ENCODE results near the gene OGFR. TPM values are rescaled to one million over a fixed set of nuclear protein-coding genes. Genes with fewer than 3 reads are reported as not detected.

Gene OGFR
- total and polyA plus RNA-seq, 2 donors (not counting 3 experiments of a cell fraction or from before 2014, with no cell fraction given), result 30.8 to 44.0 TPM

DNA sequence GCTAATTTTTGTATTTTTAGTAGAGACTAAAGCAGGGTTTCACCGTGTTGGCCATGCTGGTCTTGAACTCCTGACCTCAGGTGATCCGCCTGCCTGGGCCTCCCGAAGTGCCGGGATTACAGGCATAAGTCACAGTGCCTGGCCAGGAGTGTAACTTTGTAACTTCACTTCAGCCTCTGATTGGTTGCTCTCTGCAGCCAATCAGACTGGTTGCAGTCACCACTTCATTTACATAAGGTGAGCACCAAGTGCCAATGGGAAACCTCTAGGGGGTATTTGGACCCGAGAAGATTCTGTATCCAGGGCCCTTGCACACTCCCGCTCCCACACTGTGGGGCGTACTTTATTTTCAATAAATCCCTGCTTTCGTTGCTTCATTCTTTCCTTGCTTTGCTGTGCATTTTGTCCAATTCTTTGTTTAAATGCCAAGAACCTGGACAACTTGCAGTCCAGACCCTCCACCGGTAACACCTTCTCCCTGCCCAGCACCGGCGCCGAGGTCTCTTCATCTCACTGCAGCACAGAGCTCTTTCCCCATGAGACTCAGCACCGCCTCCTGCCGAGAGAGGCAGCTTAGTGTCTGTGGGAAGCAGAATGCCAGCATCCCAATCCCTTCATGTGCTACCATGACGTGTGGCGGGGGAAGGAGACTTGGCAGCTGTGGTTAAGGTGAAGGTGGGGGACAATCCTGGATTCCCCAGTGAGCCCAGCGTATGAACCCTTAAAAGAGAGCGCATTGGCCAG, 22.3 kb upstream of the OGFR start:
- Histone ChIP-seq H3K27me3 (ENCODE audit: control insufficient read depth in 2 of 2, insufficient read depth in 2 of 2, low read length in 2 of 2) (no peaks in the 10 kb centered on the region), H3K79me2 (ENCODE audit: control insufficient read depth, insufficient read depth, low read length) (no peaks in the 10 kb centered on the region), H3K4me3 (replicated peaks in 1 of 3; ENCODE audit: insufficient read depth in 1 of 3, low read depth in 1 of 3, low read length in 3 of 3) (no peak overlapping the region), H3K36me3 (ENCODE audit: control insufficient read depth in 2 of 2, extremely low read depth in 1 of 2, insufficient read depth in 2 of 2, low read length in 2 of 2) (no peaks in the 10 kb centered on the region), H3K9ac (replicated peaks; ENCODE audit: extremely low read depth, insufficient read depth, low read length) (no peak overlapping the region), H3K9me1 (replicated peaks; ENCODE audit: control insufficient read depth, extremely low read depth, insufficient read depth, low read length) (no peaks in the 10 kb centered on the region), H3K9me3 (replicated peaks; ENCODE audit: control insufficient read depth, insufficient read depth, low read length) (no peaks in the 10 kb centered on the region), H3K27ac (ENCODE audit: insufficient read depth, low read depth, low read length) (no peak overlapping the region), H3K4me1 (ENCODE audit: control insufficient read depth, extremely low read depth, insufficient read depth, low read length) (peaks cover 5% of the 10 kb centered on the region), H2AFZ (ENCODE audit: low read depth, low read length) (no peak overlapping the region), H4K20me1 (replicated peaks; ENCODE audit: control insufficient read depth, extremely low read depth, insufficient read depth, low read length) (no peaks in the 10 kb centered on the region), H3K4me2 (ENCODE audit: insufficient read depth, low read length) (no peak overlapping the region)
- intact Hi-C loops (cut with micrococcal nuclease), result loop anchor here (2.0 kb wide), 1 partner anchor 114 kb away; no protein-coding TSS in a partner anchor
- ChIA-PET POLR2A (no interaction called here), CTCF (interaction anchor here (0.8 to 1.9 kb wide), 8 partner anchors 9 to 114 kb away, joined by 3 to 19 read pairs (median 5); no protein-coding TSS in a partner anchor)
- BruUV-seq (replicated peaks), result no TSS peak
- TF ChIP-seq MAX (IDR thresholded peaks at IDR 0.05; ENCODE audit: insufficient read depth, insufficient read length) (no peak), GATA2 (IDR thresholded peaks at IDR 0.05; ENCODE audit: insufficient read depth, insufficient read length, low read depth, low read length) (no peak), POLR2A (IDR thresholded peaks at IDR 0.05; ENCODE audit: low read depth, low read length) (no peak), EZH2 (IDR thresholded peaks at IDR 0.05; ENCODE audit: borderline replicate concordance, low read depth, low read length, severe bottlenecking) (no peak), FOS (IDR thresholded peaks at IDR 0.05; ENCODE audit: borderline replicate concordance, insufficient read depth, low read length) (no peak), POLR2AphosphoS5 (IDR thresholded peaks at IDR 0.05; ENCODE audit: insufficient read depth, low read depth, low read length) (no peak), MYC (IDR thresholded peaks at IDR 0.05; ENCODE audit: low read depth, low read length) (no peak), JUN (IDR thresholded peaks at IDR 0.05; ENCODE audit: borderline replicate concordance, insufficient read depth, insufficient read length, low read depth) (no peak)
- TF ChIP-seq, protein P1, sequence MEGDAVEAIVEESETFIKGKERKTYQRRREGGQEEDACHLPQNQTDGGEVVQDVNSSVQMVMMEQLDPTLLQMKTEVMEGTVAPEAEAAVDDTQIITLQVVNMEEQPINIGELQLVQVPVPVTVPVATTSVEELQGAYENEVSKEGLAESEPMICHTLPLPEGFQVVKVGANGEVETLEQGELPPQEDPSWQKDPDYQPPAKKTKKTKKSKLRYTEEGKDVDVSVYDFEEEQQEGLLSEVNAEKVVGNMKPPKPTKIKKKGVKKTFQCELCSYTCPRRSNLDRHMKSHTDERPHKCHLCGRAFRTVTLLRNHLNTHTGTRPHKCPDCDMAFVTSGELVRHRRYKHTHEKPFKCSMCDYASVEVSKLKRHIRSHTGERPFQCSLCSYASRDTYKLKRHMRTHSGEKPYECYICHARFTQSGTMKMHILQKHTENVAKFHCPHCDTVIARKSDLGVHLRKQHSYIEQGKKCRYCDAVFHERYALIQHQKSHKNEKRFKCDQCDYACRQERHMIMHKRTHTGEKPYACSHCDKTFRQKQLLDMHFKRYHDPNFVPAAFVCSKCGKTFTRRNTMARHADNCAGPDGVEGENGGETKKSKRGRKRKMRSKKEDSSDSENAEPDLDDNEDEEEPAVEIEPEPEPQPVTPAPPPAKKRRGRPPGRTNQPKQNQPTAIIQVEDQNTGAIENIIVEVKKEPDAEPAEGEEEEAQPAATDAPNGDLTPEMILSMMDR (IDR thresholded peaks at IDR 0.05; ENCODE audit: extremely low read depth in 1 of 2, insufficient read depth in 1 of 2, low read depth in 1 of 2, low read length in 2 of 2), result no peak
- DNase-seq (ENCODE audit: low read depth, low spot score) (no peak), FAIRE-seq (no peak)
- dilution Hi-C loops (cut with MboI; ENCODE audit: extremely low pct_ligation_motif_present, low sequenced_read_pairs), result no loop called here
